CD4-positive, alpha-beta T cell treated with Interleukin-17A for 4 hours (primary cell): Measurements from ENCODE around the gene BCAS1.

Experiments used
- DNase-seq: peaks from one replicate; pipeline ENCODE4 v3.0.0-alpha.2; 2020; ENCODE audit warnings: mixed read lengths

BCAS1 gene

GRCh38 chr20:54044156-54044555, 26.2 kb downstream of the BCAS1 start:
- DNase-seq: no peak

GRCh38 chr20:54043076-54043967, 27.1 kb downstream of the BCAS1 start:
- no peak for DNase-seq

- DNase-seq: no peak
Measured at GRCh38 chr20:54042021-54042420, 28.4 kb downstream of the BCAS1 start.

GRCh38 chr20:54041336-54041735, 29.1 kb downstream of the BCAS1 start:
- no peak for DNase-seq

- no peak for DNase-seq
Measured at GRCh38 chr20:54040531-54040930, 29.9 kb downstream of the BCAS1 start.

GRCh38 chr20:54038961-54039360, 31.4 kb downstream of the BCAS1 start:
- DNase-seq: no peak

- DNase-seq: no peak
Measured at GRCh38 chr20:54037525-54037924, 32.9 kb downstream of the BCAS1 start.

- no peak for DNase-seq
Measured at GRCh38 chr20:54029643-54030042, 40.8 kb downstream of the BCAS1 start.

- no peak for DNase-seq
Measured at GRCh38 chr20:54029176-54029575, 41.2 kb downstream of the BCAS1 start.

GRCh38 chr20:54028276-54029011, 42.0 kb downstream of the BCAS1 start:
- DNase-seq: no peak

GRCh38 chr20:54027704-54028103, 42.7 kb downstream of the BCAS1 start:
- DNase-seq: no peak

GRCh38 chr20:54026295-54027064, 43.9 kb downstream of the BCAS1 start:
- no peak for DNase-seq

- DNase-seq: no peak
Measured at GRCh38 chr20:54025251-54025771, 45.1 kb downstream of the BCAS1 start.

GRCh38 chr20:54023406-54023805, 47.0 kb downstream of the BCAS1 start:
- DNase-seq: no peak

GRCh38 chr20:54021446-54022235, 48.8 kb downstream of the BCAS1 start:
- DNase-seq: no peak

- DNase-seq: no peak
Measured at GRCh38 chr20:54020868-54021267, 49.5 kb downstream of the BCAS1 start.

GRCh38 chr20:54020348-54020747, 50.0 kb downstream of the BCAS1 start:
- no peak for DNase-seq

GRCh38 chr20:54019585-54019984, 50.8 kb downstream of the BCAS1 start:
- DNase-seq: no peak

GRCh38 chr20:54019127-54019526, 51.3 kb downstream of the BCAS1 start:
- DNase-seq: no peak

- DNase-seq: no peak
Measured at GRCh38 chr20:54017846-54018245, 52.5 kb downstream of the BCAS1 start.

GRCh38 chr20:54015496-54015895, 54.9 kb downstream of the BCAS1 start:
- DNase-seq: no peak

GRCh38 chr20:54014293-54014926, 56.0 kb downstream of the BCAS1 start:
- no peak for DNase-seq
